HepG2 (cell line): Measurements from ENCODE around the gene NAALADL1. TPM values are rescaled to one million over a fixed set of nuclear protein-coding genes. Genes with fewer than 3 reads are reported as not detected.

ENCODE experiments used
- CHCHD3 ChIP-seq: sonication (generic); formaldehyde crosslinking; IDR thresholded peaks from 2 replicates; pipeline ENCODE4 v1.8.0; 2022; ENCODE audit warnings: mild to moderate bottlenecking, missing genetic modification reagents, moderate library complexity
- CREB1 ChIP-seq, 2 experiments: fragments of 450-650 bp in 1 of 2; IDR thresholded peaks; 2 replicates each; pipeline ENCODE4 v1.6.1; 2016 to 2017; ENCODE audit warnings: control low read depth in 1 of 2, mild to moderate bottlenecking in 1 of 2, missing compliant biosample characterization in 1 of 2, missing genetic modification characterization in 1 of 2
- HNF4A ChIP-seq: sonication (generic); formaldehyde crosslinking; IDR thresholded peaks from 2 replicates; pipeline ENCODE4 v1.4.0; 2020; ENCODE audit warnings: missing genetic modification reagents
- HOXA3 ChIP-seq: sonication (generic); formaldehyde crosslinking; IDR thresholded peaks from 2 replicates; pipeline ENCODE4 v1.5.0; 2020; ENCODE audit warnings: missing genetic modification reagents
- LCORL ChIP-seq, 2 experiments: fragments of 450-650 bp in 1 of 2; sonication (generic) in 1 of 2; formaldehyde crosslinking in 1 of 2; IDR thresholded peaks; 2 replicates each; pipeline versions ENCODE4 v1.5.0 to v1.6.1; 2017 to 2020; ENCODE audit warnings: antibody characterized with exemption in 1 of 2, missing genetic modification reagents in 1 of 2
- MED1 ChIP-seq: sonication (generic); formaldehyde crosslinking; IDR thresholded peaks from 2 replicates; pipeline ENCODE4 v1.4.0; 2020; ENCODE audit warnings: missing genetic modification reagents
- MYC ChIP-seq: sonication (generic); formaldehyde crosslinking; IDR thresholded peaks from 2 replicates; pipeline ENCODE4 v1.9.0; 2021; ENCODE audit warnings: missing genetic modification reagents, borderline replicate concordance
- NFKB2 ChIP-seq: sonication (generic); formaldehyde crosslinking; IDR thresholded peaks from 2 replicates; pipeline ENCODE4 v1.4.0; 2020; ENCODE audit warnings: missing genetic modification reagents, borderline replicate concordance
- RAD21 ChIP-seq: fragments of 450-650 bp; formaldehyde crosslinking; IDR thresholded peaks from 2 replicates; pipeline ENCODE4 v1.5.0; 2020; ENCODE audit warnings: mild to moderate bottlenecking
- SMC3 ChIP-seq: IDR thresholded peaks from 2 replicates; pipeline ENCODE4 v1.6.1; 2011; ENCODE audit warnings: low read length, improper control_type of control experiment
- TAF15 ChIP-seq: fragments of 200-400 bp; formaldehyde crosslinking; IDR thresholded peaks from one replicate; pipeline ENCODE4 v1.6.1; 2018; ENCODE audit warnings: mild to moderate bottlenecking, low read depth, low read length; ENCODE audit not compliant: poor library complexity, severe bottlenecking
- YY1 ChIP-seq: IDR thresholded peaks from 2 replicates; pipeline ENCODE4 v1.6.1; 2011; ENCODE audit warnings: low read length, low read depth, moderate library complexity, mild to moderate bottlenecking; ENCODE audit not compliant: insufficient read depth, insufficient replicate concordance
- ZEB1 ChIP-seq: IDR thresholded peaks from 2 replicates; pipeline ENCODE4 v1.6.1; 2012; ENCODE audit warnings: mild to moderate bottlenecking, low read depth, inconsistent platforms; ENCODE audit not compliant: insufficient replicate concordance
- ZFY ChIP-seq: sonication (generic); formaldehyde crosslinking; IDR thresholded peaks from 2 replicates; pipeline ENCODE4 v1.4.0; 2020; ENCODE audit warnings: missing genetic modification reagents
- ZMYM3 ChIP-seq: sonication (generic); formaldehyde crosslinking; IDR thresholded peaks from 2 replicates; pipeline ENCODE4 v1.5.1; 2020; ENCODE audit warnings: mild to moderate bottlenecking, missing genetic modification reagents
- ZNF143 ChIP-seq: sonication (generic); formaldehyde crosslinking; IDR thresholded peaks from 2 replicates; pipeline ENCODE4 v1.4.0; 2020; ENCODE audit warnings: missing genetic modification reagents
- ZNF598 ChIP-seq: sonication (generic); formaldehyde crosslinking; IDR thresholded peaks from 2 replicates; pipeline ENCODE4 v1.5.1; 2020; ENCODE audit warnings: mild to moderate bottlenecking, missing genetic modification reagents, borderline replicate concordance
- ZNF687 ChIP-seq: sonication (generic); formaldehyde crosslinking; IDR thresholded peaks from 2 replicates; pipeline ENCODE4 v1.5.1; 2020; ENCODE audit warnings: mild to moderate bottlenecking, missing genetic modification reagents, moderate library complexity
- polyA plus RNA-seq, 8 experiments: library from polyadenylated mRNA; depleted of rRNA in 3 of 8; stranded (reverse) in 7 of 8; unstranded in 1 of 8; fragments of >200 nt; fragmentation: Illumina TruSeq in 4 of 8; extraction: Trizol in 4 of 8; gene quantifications; 2 replicates each; pipeline versions ENCODE4 v1.2.1 to v1.2.3, GENCODE V29; 2011 to 2016; ENCODE audit warnings: low read depth in 4 of 8, missing spikeins in 1 of 8, mixed read lengths in 1 of 8; ENCODE audit not compliant: insufficient read depth in 1 of 8
- total RNA-seq, 5 experiments: library from RNA; depleted of rRNA; stranded (reverse); fragments of >200 nt; fragmentation: Illumina TruSeq; extraction: Trizol; gene quantifications; 2 replicates each; pipeline ENCODE4 v1.2.3, GENCODE V29; 2016; ENCODE audit warnings: low read depth in 1 of 5
- TF ChIP-seq, protein P1 (sequence below): sonication (generic); formaldehyde crosslinking; IDR thresholded peaks from 2 replicates; pipeline ENCODE4 v1.5.0; 2020; ENCODE audit warnings: mild to moderate bottlenecking, missing genetic modification reagents, borderline replicate concordance

NAALADL1 gene
- total and polyA plus RNA-seq, 2 of the 13 experiments (the other 11 are each of a cell fraction or from before 2014, with no cell fraction given): 9.3 to 33.9 TPM

DNA sequence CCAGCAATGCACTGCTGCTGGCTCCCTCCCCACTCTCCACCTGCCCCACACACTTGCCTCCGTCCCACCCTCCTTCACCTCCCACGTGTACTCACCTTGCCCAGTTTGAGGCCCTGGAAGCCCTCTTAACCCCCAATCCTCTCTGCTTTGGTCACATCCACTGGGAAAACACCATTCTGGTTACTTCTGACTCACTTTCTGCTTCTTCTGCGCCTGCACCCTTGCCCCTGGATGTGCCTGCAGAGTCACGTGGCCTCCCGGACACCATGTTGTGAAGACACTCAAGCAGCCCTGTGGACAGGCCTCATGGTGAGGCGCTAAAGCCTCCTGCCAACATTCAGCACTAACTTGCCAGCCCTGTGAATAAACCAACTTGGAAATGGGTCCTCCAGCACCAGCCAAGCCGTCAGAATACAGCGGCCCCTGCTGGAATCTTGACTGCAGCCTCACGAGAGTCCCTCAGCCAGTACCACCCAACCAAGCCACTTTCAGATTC, 2.6 kb upstream of the NAALADL1 start (continued):
- no peak for TF ChIP-seq CREB1 (IDR thresholded peaks at IDR 0.05)
- TF ChIP-seq CREB1 (CRISPR knock-in tag; IDR thresholded peaks at IDR 0.05): no peak
- 0 out of 2 replicates have a peak, but pooled peaks have one; percentile 13 for TF ChIP-seq MED1 (CRISPR knock-in tag)
- TF ChIP-seq ZMYM3 (CRISPR knock-in tag): 0 out of 2 replicates have a peak, but pooled peaks have one; percentile 33
- TF ChIP-seq HOXA3 (CRISPR knock-in tag): peak; percentile 37; the same call in 1 of the 2 replicates
- TF ChIP-seq SMC3: peak; percentile 60
- TF ChIP-seq ZNF687: peak; percentile 36; the same call in 1 of the 2 replicates
- no peak for TF ChIP-seq TAF15
- TF ChIP-seq ZEB1: no peak
- 0 out of 2 replicates have a peak, but pooled peaks have one; percentile 11 for TF ChIP-seq ZNF143
- TF ChIP-seq ZFY (CRISPR knock-in tag): 0 out of 2 replicates have a peak, but pooled peaks have one; percentile 15
- TF ChIP-seq HNF4A (CRISPR knock-in tag): 0 out of 2 replicates have a peak, but pooled peaks have one; percentile 10
- TF ChIP-seq MYC (CRISPR knock-in tag): peak; percentile 17; the same call in 1 of the 2 replicates
- no peak for TF ChIP-seq ZNF598 (CRISPR knock-in tag)
- TF ChIP-seq CHCHD3 (CRISPR knock-in tag): no peak
- peak; percentile 38 for TF ChIP-seq YY1
- TF ChIP-seq RAD21 (CRISPR knock-in tag): peak; percentile 65
- TF ChIP-seq NFKB2 (CRISPR knock-in tag): peak; percentile 31; the same call in 1 of the 2 replicates
- TF ChIP-seq LCORL (IDR thresholded peaks at IDR 0.05): no peak
- TF ChIP-seq LCORL (CRISPR knock-in tag; IDR thresholded peaks at IDR 0.05): 0 out of 2 replicates have a peak, but pooled peaks have one; percentile 32
- TF ChIP-seq, protein P1, sequence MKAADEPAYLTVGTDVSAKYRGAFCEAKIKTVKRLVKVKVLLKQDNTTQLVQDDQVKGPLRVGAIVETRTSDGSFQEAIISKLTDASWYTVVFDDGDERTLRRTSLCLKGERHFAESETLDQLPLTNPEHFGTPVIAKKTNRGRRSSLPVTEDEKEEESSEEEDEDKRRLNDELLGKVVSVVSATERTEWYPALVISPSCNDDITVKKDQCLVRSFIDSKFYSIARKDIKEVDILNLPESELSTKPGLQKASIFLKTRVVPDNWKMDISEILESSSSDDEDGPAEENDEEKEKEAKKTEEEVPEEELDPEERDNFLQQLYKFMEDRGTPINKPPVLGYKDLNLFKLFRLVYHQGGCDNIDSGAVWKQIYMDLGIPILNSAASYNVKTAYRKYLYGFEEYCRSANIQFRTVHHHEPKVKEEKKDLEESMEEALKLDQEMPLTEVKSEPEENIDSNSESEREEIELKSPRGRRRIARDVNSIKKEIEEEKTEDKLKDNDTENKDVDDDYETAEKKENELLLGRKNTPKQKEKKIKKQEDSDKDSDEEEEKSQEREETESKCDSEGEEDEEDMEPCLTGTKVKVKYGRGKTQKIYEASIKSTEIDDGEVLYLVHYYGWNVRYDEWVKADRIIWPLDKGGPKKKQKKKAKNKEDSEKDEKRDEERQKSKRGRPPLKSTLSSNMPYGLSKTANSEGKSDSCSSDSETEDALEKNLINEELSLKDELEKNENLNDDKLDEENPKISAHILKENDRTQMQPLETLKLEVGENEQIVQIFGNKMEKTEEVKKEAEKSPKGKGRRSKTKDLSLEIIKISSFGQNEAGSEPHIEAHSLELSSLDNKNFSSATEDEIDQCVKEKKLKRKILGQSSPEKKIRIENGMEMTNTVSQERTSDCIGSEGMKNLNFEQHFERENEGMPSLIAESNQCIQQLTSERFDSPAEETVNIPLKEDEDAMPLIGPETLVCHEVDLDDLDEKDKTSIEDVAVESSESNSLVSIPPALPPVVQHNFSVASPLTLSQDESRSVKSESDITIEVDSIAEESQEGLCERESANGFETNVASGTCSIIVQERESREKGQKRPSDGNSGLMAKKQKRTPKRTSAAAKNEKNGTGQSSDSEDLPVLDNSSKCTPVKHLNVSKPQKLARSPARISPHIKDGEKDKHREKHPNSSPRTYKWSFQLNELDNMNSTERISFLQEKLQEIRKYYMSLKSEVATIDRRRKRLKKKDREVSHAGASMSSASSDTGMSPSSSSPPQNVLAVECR: peak; percentile 40; the same call in 1 of the 2 replicates
